NT2/D1 (cell line): ENCODE data around the gene DMXL2.
"Not testable (repeated sequence)": the region's sequence is repeated elsewhere in the genome, so short reads cannot be mapped to it uniquely, and the experiment has no call there.

Source experiments
- DNase-seq: peaks from one replicate; pipeline ENCODE4 v3.0.0-alpha.2; 2011; ENCODE audit warnings: low read depth, low spot score
- H3K27me3 ChIP-seq: 2 replicates; pipeline ENCODE4 v1.6.0; 2011; ENCODE audit warnings: mild to moderate bottlenecking; ENCODE audit not compliant: insufficient read length, insufficient read depth
- H3K36me3 ChIP-seq: 2 replicates; pipeline ENCODE4 v1.6.1; 2011; ENCODE audit warnings: mild to moderate bottlenecking, low read length, mixed read lengths; ENCODE audit not compliant: insufficient read depth, insufficient read length
- H3K4me1 ChIP-seq: 2 replicates; pipeline ENCODE4 v1.5.1; 2011; ENCODE audit not compliant: insufficient read depth, insufficient read length
- H3K4me3 ChIP-seq: 2 replicates; pipeline ENCODE4 v1.5.1; 2011; ENCODE audit warnings: low read depth; ENCODE audit not compliant: insufficient read length
- H3K9ac ChIP-seq: 2 replicates; pipeline ENCODE4 v1.6.0; 2011; ENCODE audit warnings: low read depth; ENCODE audit not compliant: insufficient read length
- H3K9me3 ChIP-seq: 2 replicates; pipeline ENCODE4 v1.5.1; 2011; ENCODE audit warnings: mild to moderate bottlenecking, low read length; ENCODE audit not compliant: insufficient read depth
- SUZ12 ChIP-seq: IDR thresholded peaks from 2 replicates; pipeline ENCODE4 v1.6.1; 2011; ENCODE audit not compliant: insufficient read length, insufficient read depth; ENCODE audit errors: extremely low read depth
- YY1 ChIP-seq: IDR thresholded peaks from 2 replicates; pipeline ENCODE4 v1.6.1; 2011; ENCODE audit not compliant: insufficient read length, insufficient read depth
- ZNF274 ChIP-seq: IDR thresholded peaks from 2 replicates; pipeline ENCODE4 v1.6.1; 2011; ENCODE audit warnings: mild to moderate bottlenecking, low read depth, low read length

Gene DMXL2

GRCh38 chr15:51579012-51579411, 43.6 kb downstream of the DMXL2 start:
- Histone ChIP-seq H3K9me3 (no peaks in the 10 kb centered on the region), H3K4me3 (no peak overlapping the region), H3K4me1 (no peaks in the 10 kb centered on the region), H3K9ac (no peak overlapping the region), H3K27me3 (no peaks in the 10 kb centered on the region), H3K36me3 (no peaks in the 10 kb centered on the region)
- DNase-seq = no peak
- TF ChIP-seq YY1 (no peak), ZNF274 (no peak), SUZ12 (no peak)

GRCh38 chr15:51577636-51578304, 44.8 kb downstream of the DMXL2 start:
- Histone ChIP-seq H3K4me1 (no peaks in the 10 kb centered on the region), H3K4me3 (no peak overlapping the region), H3K9ac (no peak overlapping the region), H3K27me3 (no peaks in the 10 kb centered on the region), H3K36me3 (no peaks in the 10 kb centered on the region), H3K9me3 (no peaks in the 10 kb centered on the region)
- no peak for TF ChIP-seq YY1
- TF ChIP-seq SUZ12 = no peak
- DNase-seq = no peak

- no peaks in the 10 kb centered on the region for H3K36me3 ChIP-seq
- no peaks in the 10 kb centered on the region for H3K9me3 ChIP-seq
- TF ChIP-seq ZNF274 (no peak), SUZ12 (no peak), YY1 (no peak)
- H3K9ac ChIP-seq = no peak overlapping the region
- no peaks in the 10 kb centered on the region for H3K4me1 ChIP-seq
- H3K4me3 ChIP-seq = no peak overlapping the region
- DNase-seq = no peak
- no peaks in the 10 kb centered on the region for H3K27me3 ChIP-seq
These were observed 45.6 kb downstream of the DMXL2 start for GRCh38 chr15:51576911-51577500.

- TF ChIP-seq YY1 (no peak), ZNF274 (no peak), SUZ12 (no peak)
- DNase-seq = no peak
- H3K4me3 ChIP-seq = no peak overlapping the region
- no peaks in the 10 kb centered on the region for H3K4me1 ChIP-seq
- no peak overlapping the region for H3K9ac ChIP-seq
- no peaks in the 10 kb centered on the region for H3K36me3 ChIP-seq
- no peaks in the 10 kb centered on the region for H3K27me3 ChIP-seq
- H3K9me3 ChIP-seq = no peaks in the 10 kb centered on the region
These were observed 46.2 kb downstream of the DMXL2 start for GRCh38 chr15:51576286-51576850.

- TF ChIP-seq SUZ12 (no peak), ZNF274 (no peak), YY1 (no peak)
- DNase-seq = no peak
These were observed 46.8 kb downstream of the DMXL2 start for GRCh38 chr15:51575775-51576174.

GRCh38 chr15:51573352-51573751, 49.2 kb downstream of the DMXL2 start:
- H3K9me3 ChIP-seq, DNase-seq, H3K4me3 ChIP-seq, H3K4me1 ChIP-seq, H3K36me3 ChIP-seq, H3K27me3 ChIP-seq, H3K9ac ChIP-seq: not testable (repeated sequence)

More at GRCh38 chr15:51575775-51576174, 46.8 kb downstream of the DMXL2 start:
- Histone ChIP-seq H3K27me3 (no peaks in the 10 kb centered on the region), H3K36me3 (no peaks in the 10 kb centered on the region), H3K9ac (no peak overlapping the region), H3K9me3 (no peaks in the 10 kb centered on the region), H3K4me1 (no peaks in the 10 kb centered on the region), H3K4me3 (no peak overlapping the region)

- not testable (repeated sequence) for H3K9me3 ChIP-seq, H3K9ac ChIP-seq, H3K4me3 ChIP-seq, H3K4me1 ChIP-seq, H3K36me3 ChIP-seq, H3K27me3 ChIP-seq
- peak; percentile 1 for DNase-seq
These were observed 53.4 kb downstream of the DMXL2 start for GRCh38 chr15:51568939-51569784.
